Suprapubic skin (tissue), 4 donors: ENCODE data around the gene CLIP4.

ENCODE experiments used
- EP300 ChIP-seq: sonication (generic); formaldehyde crosslinking; IDR thresholded peaks from one replicate; pipeline ENCODE4 v1.6.1; 2017; ENCODE audit warnings: antibody characterized with exemption
- POLR2A ChIP-seq, 2 donors: fragments of 450-650 bp; IDR thresholded peaks; one replicate each; pipeline ENCODE4 v1.6.1; 2017; ENCODE audit warnings: antibody characterized with exemption in 2 of 2, mild to moderate bottlenecking in 2 of 2, moderate library complexity in 2 of 2
- POLR2AphosphoS5 ChIP-seq, 3 donors: sonication (generic); formaldehyde crosslinking; IDR thresholded peaks; one replicate each; pipeline ENCODE4 v1.6.1; 2017; ENCODE audit warnings: antibody characterized with exemption in 3 of 3
- TF ChIP-seq, protein P1 (sequence below), 2 donors: fragments of 200-600 bp in 1 of 2; fragments of 450-650 bp in 1 of 2; sonication (generic) in 1 of 2; IDR thresholded peaks; one replicate each; pipeline ENCODE4 v1.5.1; 2016 to 2019; ENCODE audit warnings: antibody characterized with exemption in 2 of 2, mild to moderate bottlenecking in 1 of 2, moderate library complexity in 1 of 2

DNA sequence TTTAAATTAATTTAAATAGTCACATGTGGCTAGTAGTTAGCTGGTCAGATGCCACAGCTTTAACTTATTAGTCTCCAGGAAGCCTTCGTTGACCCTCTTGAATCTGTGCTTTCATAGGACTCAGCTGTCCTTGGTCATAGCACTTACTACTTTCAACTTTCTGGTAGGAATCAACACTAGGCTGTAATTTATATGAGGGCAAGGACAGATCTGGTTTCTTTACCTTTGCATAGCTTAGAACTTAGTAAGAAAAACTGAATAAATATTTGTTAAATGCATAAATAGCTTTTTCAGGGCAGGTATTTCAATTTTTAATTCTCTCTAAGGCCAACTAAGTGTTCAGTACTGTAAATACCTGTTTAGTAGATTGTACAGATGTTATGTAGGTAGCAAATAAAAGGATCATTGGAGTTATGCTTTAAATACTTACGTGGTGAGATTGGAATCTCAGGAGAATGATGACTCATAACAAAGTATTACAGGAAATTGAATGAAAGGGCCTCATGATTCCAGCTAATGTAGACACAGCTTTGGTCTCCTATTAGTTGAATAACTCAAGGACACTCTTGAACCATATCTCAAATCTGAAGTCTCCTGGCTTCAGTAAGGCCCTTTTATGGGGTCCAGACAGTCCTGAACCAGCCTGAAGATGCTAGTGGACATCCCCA is 2.6 kb downstream of the CLIP4 start:
- TF ChIP-seq, protein P1, sequence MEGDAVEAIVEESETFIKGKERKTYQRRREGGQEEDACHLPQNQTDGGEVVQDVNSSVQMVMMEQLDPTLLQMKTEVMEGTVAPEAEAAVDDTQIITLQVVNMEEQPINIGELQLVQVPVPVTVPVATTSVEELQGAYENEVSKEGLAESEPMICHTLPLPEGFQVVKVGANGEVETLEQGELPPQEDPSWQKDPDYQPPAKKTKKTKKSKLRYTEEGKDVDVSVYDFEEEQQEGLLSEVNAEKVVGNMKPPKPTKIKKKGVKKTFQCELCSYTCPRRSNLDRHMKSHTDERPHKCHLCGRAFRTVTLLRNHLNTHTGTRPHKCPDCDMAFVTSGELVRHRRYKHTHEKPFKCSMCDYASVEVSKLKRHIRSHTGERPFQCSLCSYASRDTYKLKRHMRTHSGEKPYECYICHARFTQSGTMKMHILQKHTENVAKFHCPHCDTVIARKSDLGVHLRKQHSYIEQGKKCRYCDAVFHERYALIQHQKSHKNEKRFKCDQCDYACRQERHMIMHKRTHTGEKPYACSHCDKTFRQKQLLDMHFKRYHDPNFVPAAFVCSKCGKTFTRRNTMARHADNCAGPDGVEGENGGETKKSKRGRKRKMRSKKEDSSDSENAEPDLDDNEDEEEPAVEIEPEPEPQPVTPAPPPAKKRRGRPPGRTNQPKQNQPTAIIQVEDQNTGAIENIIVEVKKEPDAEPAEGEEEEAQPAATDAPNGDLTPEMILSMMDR (IDR thresholded peaks at IDR 0.05) = no peak
- TF ChIP-seq POLR2A (IDR thresholded peaks at IDR 0.05) (no peak), POLR2AphosphoS5 (IDR thresholded peaks at IDR 0.05) (no peak), EP300 (no peak)
